Measurements from ENCODE around the gene RUNX2.

The RUNX2 gene

GRCh38 chr6:45351667-45352066 is 23.5 kb downstream of the RUNX2 start:
- no peak for DNase-seq (ENCODE audit: low spot score)

GRCh38 chr6:45353654-45354053 is 25.5 kb downstream of the RUNX2 start:
- DNase-seq (ENCODE audit: low spot score), result no peak

GRCh38 chr6:45364466-45364865 is 36.3 kb downstream of the RUNX2 start:
- DNase-seq (ENCODE audit: low spot score), result no peak

DNA sequence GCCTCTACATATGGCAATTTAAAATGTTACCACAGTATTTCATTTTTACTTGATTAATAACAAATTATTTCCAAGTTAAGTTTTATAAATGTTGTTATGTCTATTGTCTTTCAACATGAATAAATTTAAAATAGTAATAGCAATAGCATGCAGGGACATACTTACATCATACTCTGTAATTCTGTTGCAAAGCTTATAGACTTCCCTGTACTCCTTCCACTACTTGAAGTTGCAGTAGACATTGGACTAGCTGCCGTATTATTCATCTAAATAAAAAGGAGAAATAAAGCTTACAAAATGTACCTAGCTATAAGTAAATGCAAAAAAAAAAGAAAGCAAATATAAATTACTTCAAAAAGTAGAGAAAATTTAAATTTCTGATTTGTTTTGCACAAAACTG is 36.9 kb downstream of the RUNX2 start:
- DNase-seq (ENCODE audit: low spot score), result no peak

GRCh38 chr6:45366534-45366933 is 38.4 kb downstream of the RUNX2 start:
- no peak for DNase-seq (ENCODE audit: low spot score)

- DNase-seq (ENCODE audit: low spot score), result no peak
These were observed 39.9 kb downstream of the RUNX2 start for GRCh38 chr6:45367999-45368398.

DNA sequence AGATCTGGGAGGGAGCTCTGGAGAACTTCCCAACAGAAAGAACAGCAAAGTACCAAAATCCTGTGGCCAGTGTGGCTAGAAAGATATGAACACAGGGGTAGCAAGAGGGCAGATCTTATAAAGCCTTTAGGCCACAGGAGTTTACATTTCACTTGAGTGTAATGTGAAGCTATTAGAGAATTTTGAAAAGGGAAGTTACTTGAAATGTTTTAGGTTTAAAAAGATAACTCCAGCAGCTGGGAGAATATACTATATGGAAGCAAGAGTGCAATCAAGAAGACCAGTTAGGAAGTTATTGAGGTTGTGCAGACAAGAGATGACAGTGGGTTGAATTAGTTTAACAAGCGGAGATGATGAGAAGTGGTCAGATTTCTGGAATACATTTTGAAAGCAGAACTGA is 41.7 kb downstream of the RUNX2 start:
- no peak for DNase-seq (ENCODE audit: low spot score)

DNA sequence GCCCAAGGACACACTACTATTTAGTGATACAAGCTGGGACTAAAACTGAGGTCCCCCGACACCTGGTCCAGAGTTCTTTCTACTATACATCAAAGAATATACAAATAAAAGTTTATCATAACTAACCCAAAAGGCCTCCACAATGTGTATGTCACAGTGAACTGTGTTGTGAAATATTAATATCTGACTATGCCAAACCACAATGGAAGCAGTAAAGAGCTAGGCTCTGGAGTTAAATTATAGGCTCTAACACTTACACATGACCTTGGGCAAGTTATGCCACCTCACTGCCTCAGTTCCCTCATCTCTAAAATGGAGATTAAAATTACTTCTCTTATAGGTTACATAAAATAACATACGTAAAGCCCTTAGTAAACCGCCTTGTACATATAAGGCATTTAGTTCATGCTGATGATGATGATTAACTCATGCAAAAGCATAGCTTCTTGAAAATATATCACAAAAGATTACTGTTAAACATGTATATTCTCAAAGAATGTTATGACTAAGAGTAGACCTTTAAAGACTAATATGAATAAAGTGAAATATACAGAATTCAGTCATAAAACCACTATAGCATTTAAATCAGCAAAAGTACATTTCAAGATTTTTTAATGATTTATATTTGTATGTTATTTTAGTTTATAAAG is 43.9 kb downstream of the RUNX2 start:
- DNase-seq (ENCODE audit: low spot score), result no peak

DNA sequence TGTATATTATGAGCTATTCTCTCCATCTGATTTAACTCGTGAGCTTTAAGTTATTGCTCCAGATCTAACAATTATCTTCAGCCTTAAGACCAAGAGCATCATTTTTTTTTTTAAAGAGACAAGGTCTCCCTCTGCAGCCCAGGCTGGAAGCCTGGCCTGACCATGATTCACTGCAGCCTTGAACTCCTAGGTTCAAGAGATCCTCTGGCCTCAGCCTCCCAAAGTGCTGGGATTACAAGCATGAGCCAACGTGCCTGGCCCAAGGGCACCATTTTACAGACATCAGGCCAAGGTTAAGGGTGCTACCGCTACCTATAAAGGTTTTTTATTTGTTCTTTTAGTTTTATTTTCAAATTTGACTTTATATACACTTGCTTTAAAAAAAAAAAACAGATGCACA is 47.3 kb downstream of the RUNX2 start:
- no peak for DNase-seq (ENCODE audit: low spot score)

DNA sequence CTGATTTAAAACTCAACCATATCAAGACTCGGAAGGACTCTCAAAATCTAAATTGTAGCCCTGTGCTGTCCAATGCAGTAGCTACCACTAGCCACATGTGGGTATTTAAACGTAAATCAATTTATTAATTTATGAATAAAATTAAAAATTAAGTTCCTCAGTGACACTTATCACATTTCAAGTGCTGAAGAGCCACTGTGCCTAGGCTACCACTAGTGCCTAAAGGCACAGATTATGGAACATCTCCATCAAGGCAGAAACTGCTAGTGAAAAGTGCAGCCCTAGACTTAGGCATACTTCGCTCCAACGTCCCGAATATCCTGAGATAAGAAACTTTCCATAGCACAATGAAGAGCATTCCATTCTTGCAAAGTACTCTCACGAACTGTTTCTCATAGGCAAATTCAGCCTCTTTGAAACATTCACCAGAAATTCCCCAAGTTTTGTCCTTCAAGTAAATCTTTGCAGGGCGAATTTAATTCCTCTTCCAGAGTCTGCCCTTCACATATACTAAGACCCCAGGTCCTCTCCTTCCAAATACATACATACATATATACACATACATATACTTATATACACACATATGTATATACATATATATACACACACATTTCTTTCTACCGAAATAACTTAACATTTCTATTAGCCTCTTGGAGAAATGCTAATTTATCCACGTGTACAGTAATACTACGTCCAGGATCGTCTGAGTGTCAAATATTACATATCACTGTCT is 48.3 kb downstream of the RUNX2 start:
- DNase-seq (ENCODE audit: low spot score), result no peak

DNA sequence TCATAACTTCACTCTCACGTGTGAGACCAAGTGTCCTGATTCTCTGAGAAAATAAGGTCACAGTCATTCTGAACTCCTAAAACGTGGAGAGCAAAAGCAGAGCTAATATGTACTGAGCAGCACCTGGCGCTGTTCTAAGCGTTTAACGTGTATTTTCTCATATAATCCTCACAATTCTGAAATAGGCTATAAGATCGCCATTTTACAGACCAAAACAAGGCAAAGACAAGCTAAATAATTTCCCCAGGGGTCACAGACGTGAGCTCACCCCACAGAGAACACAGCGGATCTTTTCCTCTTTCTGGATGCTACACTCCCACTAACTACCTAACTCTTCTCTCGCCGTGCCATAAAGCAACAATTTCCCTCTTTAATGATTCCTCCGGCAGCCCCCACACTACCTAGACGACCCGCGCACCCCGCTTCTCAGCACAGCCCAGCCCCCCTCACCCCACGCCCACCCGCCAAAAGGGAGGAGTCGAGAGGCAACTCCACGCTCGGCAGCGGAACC is 49.0 kb downstream of the RUNX2 start:
- DNase-seq (ENCODE audit: low spot score), result no peak

DNA sequence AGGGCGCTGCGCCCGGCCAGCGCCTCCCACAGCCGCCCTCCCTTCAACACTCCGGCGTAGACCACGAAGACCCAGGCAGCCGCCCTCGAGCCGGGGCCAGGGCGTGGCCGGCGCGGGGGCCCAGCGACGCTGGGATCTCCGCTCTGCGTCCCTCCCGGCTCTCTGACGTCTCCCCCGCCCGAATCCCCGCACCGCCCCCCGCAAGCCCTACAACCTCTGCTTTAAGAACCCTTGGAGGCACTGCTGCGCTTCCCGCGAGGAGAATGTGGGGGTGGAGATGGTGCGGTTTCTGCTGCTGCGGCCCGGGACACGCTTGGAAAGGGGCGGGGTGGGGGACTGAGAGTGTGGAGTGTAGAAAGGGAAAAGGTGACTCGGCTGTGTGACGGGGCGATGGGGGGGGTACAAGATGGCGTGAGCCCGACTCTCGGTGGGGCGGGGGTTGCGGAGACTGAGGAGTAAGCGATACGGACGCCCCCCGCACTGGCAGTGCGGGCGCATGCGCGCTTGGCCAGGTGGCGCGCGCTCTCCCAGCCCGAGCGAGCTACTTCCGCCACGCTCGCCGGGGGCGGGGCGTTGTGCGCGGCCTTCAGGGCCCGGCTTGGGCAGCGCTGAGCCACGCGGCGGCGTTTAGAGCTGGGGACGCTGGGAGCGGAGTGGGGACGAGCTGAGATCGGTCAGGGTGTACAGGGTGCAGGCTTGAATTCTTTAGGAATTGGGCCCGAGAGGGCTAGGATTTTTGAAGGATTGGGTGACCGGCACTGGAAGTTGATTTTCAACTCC is 49.6 kb downstream of the RUNX2 start, which contains the start of gene SUPT3H:
Gene SUPT3H, minus strand, starts transcription at position 381 of the 780 bp plus-strand sequence.
- peak; percentile 81 for DNase-seq (ENCODE audit: low spot score)

GRCh38 chr6:45378334-45378926 is 50.3 kb downstream of the RUNX2 start:
- DNase-seq (ENCODE audit: low spot score), result no peak

GRCh38 chr6:45382391-45382790 is 54.3 kb downstream of the RUNX2 start:
- no peak for DNase-seq (ENCODE audit: low spot score)

- DNase-seq (ENCODE audit: low spot score), result no peak
These were observed 58.4 kb downstream of the RUNX2 start for GRCh38 chr6:45386501-45386900.

GRCh38 chr6:45387236-45387635 is 59.1 kb downstream of the RUNX2 start:
- DNase-seq (ENCODE audit: low spot score), result no peak

DNA sequence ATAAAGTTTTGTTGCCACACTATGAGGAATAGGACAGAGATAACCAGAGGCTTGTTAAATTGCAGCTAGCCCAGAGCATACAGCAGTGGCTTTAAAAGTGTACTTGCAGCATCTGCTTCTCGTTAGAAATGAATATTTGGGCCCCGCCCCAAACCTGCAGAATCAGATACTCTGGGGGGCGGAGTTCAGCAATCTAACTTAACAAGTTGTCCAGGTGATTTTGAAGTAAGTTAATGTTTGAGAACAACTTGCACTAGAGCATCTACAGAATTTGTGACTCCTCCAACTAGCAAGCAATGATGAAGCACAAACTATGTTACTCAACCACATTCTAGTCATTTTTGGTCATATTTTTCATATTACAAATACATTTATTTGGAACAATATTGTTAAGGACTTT is 60.2 kb downstream of the RUNX2 start:
- no peak for DNase-seq (ENCODE audit: low spot score)

GRCh38 chr6:45394586-45395095 is 66.5 kb downstream of the RUNX2 start:
- DNase-seq (ENCODE audit: low spot score), result no peak

- DNase-seq (ENCODE audit: low spot score), result no peak
These were observed 70.1 kb downstream of the RUNX2 start for GRCh38 chr6:45398075-45398813.

DNA sequence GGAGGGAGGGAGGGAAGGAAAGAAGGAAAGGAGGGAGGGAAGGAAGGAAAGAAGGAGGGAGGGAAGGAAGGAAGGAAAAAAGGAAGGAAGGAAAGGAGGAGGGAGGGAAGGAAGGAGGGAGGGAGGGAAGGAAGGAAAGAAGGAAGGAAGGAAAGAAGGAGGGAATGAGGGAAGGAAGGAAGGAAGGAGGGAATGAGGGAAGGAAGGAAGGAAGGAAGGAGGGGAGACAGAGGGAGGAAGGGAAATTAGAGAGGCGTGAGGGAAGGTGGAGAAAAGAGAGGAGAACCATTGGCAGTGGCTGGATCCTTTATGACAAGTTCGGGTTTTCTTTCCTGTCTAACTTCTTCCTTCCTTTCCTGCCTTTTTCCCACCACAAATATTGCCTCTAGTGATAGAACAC is 71.9 kb downstream of the RUNX2 start:
- no peak for DNase-seq (ENCODE audit: low spot score)

- no peak for DNase-seq (ENCODE audit: low spot score)
These were observed 83.8 kb downstream of the RUNX2 start for GRCh38 chr6:45411959-45412358.
